ENCODE measurements around the gene ATXN3.
"Not testable (repeated sequence)": the region's sequence is repeated elsewhere in the genome, so short reads cannot be mapped to it uniquely, and the experiment has no call there.

ATXN3 gene

DNA sequence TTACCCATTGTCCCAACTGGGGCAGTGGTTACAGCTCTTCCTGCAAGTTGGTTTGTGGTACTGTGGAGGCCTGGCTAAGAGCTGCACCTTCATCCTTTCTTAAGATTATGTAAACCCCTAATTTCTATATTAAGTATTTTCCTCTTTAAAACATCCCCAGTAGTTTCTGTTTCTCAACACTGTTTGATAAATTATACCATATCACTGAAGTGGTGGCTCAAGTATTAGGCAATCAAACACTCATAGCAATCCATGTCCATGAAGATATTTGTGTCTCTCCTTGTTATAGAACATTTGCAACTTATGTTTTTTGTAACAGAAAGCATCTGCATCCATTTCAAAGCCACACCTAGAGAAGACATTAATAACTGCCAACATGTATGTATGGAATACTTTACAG lies 31.8 kb downstream of the ATXN3 start:
- no peak for DNase-seq (ENCODE audit: low read depth in 2 of 2)

DNA sequence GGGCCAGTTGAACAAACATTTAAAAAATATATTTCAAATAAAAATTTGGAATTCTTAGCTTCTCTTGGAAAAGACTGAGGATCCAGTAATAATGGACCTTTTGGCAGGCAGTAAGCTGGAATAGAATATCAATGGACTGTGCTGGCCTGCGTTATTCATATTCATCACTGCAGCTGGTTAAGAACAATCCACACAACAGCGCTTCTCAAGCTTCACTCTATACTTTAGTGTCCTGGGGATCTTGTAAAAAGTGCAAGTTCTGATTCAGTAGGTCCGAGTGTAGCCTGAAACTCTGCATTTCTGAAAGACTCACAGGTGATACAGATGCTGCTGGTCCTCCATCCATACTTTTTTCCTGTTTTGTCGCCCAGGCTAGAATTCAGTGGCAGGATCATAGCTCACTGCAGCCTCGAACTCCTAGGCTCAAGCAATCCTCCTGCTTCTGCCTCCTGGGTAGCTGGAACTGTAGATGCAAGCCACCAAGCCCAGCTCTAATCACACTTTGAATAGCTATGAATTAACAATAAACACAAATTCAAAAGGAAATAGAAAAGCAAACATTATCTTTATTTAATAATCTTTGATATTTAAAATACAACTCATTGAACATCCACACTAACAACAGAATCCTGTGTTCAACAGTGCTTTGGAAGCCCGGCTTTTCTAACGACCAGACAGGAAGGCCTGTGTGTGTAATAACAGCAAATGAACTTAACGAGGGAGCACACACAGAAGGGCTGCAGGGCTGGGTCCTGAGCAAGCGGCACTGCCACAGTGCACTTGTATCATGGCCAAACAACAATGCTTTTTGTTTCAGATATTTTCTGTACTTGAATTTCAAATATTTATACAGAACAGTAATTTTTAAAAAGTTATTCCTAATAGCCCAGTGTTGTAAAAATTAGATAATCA lies 48.1 kb downstream of the ATXN3 start:
- no peak for DNase-seq (ENCODE audit: low read depth in 2 of 2)

DNA sequence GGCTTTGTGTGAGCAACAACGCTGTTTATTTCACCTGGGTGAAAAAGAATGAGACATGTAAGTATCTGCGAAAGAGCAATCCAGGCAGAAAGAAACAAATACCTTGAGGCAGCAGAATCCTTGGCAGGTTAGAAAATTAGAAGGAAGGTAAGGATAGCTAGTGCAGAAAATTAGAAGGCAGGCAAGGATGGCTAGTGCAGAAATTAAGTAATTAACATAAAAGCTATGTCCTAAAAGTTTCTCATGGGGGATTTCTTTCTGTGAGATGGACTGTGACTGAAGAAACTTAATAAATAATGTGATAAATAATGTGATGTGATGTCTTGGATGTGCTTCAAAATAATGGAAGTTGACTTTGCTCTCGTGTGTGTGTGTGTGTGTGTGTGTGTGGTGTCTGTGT lies 56.6 kb downstream of the ATXN3 start:
- no peak for DNase-seq (ENCODE audit: low read depth in 2 of 2)

DNA sequence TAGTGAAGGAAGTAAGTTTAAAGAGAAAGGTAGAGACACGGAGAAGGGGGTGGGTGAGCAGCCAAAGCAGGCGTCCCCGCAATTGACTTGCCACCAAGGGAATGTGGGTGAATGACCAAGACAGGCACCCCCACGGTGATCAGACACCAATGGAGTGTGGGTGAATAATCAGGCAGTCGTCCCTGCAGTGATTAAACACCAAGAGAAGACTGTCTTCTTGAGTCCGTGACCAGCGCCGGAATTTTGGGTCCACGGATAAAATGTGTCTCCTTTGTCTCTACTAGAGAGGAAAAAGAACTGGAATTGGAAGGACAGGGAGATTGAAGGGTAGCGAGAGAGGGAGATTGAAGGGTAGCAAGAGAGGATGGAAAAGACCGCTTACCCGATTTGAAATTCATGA lies 57.2 kb downstream of the ATXN3 start:
- DNase-seq (ENCODE audit: low read depth in 2 of 2), result not testable (repeated sequence)

DNA sequence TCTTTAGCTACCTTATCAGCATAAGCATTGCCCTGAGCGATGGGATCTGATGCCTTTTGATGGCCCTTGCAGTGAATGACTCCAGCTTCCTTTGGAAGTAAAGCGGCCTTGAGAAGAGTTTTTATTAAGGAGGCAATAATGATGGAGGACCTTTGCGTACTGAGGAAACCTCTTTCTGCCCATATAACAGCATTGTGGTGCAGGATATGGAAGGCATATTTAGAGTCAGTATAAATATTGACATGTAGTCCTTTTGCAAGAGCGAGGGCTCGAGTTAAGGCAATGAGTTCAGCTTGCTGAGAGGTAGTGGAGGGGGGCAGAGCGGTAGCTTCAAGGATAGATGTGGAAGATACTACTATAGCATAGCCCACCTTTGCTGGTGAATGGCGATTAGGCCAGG lies 60.5 kb downstream of the ATXN3 start:
- DNase-seq (ENCODE audit: low read depth in 2 of 2), result not testable (repeated sequence)

DNA sequence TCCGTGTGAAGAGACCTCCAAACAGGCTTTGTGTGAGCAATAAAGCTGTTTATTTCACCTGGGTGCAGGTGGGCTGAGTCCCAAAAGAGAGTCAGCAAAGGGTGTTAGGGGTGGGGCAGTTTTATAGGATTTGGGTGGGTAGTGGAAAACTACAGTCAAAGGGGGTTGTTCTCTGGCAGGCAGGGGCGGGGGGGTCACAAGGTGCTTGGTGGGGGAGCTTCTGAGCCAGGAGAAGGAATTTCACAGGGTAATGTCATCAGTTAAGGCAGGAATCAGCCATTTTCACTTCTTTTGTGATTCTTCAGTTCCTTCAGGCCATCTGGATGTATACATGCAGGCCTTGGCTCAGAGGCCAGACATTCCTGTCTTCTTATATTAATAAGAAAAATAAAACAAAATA lies 64.6 kb downstream of the ATXN3 start:
- DNase-seq (ENCODE audit: low read depth in 2 of 2), result not testable (repeated sequence)

DNA sequence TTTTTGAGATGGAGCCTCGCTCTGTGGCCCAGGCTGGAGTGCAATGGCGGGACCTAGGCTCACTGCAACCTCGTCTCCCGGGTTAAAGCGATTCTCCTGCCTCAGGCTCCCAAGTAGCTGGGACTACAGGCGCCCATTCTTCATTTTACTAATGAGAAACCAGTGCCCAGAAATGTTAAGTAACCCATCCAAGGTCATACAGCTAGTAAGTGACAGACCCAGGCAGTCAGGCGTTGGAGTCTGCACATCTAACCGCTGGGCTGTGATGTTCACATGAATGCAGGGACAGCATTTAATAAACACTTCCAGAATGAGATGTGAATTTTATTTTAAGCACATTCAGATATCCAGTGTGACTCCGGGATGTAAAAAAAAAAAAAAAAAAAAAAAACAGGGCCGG lies 65.2 kb downstream of the ATXN3 start:
- DNase-seq (ENCODE audit: low read depth in 2 of 2), result no peak

DNA sequence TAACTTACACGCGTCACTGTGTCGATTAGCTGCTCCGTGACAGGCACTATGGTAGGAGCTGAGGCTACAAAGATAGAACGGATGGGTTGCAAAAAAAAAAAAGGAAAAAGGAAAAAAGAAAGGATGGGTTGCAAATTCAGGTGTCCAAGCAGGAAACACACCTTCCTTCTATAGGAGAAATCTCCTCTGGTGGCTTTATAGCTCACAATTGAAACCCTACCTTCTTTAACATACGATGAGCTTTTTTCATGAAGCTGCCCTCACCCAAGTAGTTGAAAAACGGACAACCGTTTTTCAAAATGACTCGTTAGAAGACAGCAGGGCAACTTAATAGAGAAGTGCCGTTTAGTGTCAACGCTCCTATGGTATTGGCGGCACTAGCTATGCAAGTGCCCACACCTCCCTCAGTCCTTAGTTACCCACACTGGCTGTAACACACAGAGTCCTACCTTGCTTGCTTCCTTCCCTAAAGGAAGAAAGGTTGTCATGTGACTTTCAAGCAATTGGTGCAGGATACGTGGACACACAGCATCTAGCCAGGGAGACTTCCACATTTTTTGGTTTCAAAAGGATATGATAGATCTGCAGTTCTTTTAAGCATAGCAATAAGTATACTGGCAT lies 65.8 kb downstream of the ATXN3 start:
- DNase-seq (ENCODE audit: low read depth in 2 of 2), result no peak

DNA sequence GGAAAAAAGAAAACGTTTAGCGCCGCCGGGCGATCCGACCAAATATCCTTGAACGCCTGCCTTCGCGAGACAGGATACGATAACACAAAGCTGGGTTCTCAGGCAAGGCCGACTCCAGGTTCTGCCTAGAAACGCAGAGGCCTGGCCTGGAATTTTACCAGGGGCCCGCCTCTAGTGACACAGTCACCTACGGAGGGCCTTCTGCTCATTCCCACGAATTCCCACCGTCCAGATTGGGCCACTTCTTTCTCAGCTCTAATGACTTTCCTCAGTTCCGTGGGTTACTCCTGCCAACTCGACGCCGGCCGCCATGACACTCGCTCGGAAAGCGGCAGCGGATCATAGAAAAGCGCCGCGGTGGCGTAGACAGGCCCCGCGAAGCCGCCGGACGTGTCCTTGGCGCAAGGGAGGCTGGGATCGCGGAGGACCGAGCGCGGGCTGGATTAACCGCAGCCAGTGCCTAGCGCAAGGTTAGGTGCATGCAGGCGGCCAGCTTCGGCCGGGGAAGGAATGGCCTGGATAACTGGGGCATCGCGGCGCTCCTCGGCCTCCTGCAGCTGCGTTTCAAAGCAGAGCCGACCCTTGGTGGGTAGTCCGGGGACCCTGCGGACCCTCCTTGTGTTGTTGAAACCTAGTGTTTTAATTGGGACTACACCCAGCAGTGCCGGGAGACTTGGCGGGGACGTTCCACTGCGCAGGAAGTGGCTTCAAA lies 66.5 kb downstream of the ATXN3 start, which contains the start of gene TRIP11:
Gene TRIP11, minus strand, starts transcription at position 341 of the 712 bp plus-strand sequence. CDS start 374 bp downstream, outside the sequence.
- peak; percentile 89 for DNase-seq (ENCODE audit: low read depth in 2 of 2)

DNA sequence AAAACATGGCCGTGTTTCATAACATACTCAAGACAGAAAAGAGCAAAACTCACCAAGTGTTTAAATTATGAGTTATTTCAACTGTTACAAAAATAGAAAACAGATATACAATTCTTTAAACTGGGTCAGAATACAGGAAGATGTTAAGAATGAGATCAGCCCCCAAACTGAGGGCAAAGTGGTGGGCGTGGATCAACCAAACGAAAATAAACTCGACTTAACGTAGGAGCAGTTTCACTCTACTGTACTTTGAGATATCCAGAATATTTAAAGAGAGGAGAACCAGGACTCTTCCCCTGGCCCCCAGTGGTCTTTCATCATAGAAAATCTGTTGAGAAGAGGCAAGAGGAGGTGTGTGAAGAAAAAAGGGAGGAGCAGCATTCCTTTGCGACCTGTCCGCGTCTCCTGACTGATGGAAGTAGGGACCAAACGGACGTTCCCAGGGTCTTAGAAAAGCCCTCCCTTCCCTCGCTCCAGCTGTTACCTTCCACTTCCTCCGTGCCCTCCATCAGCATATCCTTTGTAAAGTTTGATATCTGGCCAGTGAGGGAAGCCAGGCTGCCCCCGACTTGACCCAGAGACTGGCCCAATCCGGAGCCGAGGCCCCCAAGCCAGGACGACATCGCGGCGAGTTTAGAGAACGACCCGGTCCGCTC lies 67.2 kb downstream of the ATXN3 start:
- DNase-seq (ENCODE audit: low read depth in 2 of 2), result no peak

DNA sequence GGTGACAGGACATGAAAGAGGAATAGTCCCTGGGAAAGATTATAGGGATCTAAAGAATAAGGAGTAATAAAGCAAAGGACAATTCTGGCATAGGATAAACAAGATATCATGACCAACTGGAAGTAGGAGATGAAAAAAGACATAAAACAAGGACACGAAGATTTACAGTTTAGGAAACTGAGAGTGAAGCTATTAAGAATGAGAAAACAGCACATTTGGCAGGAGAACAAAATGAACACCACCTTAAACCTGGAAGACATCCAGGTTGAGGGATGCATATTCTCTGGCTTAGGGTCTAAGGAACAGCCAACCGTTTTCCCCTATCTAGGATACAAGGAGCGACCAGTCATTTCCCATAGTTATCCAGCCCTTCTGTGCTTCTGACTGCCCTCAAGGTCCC lies 68.4 kb downstream of the ATXN3 start:
- no peak for DNase-seq (ENCODE audit: low read depth in 2 of 2)

DNA sequence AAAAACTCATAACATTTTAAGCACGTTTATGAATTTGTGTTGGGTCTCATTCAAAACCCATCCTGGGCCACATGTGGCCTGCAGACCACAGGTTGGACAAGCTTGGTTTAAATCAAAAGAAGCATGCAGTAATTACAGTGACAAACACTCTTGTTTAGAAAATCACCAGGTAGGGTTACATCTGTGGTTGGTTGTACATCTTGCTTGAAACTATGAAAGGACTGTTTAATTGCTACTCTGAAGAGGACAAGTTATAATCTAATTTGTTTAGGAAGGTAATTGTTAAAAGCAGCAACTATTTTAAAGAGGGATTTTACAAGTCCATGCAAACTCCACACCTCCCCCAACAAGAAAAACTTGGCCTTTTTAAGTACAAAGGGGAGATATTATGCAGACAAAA lies 70.5 kb downstream of the ATXN3 start:
- no peak for DNase-seq (ENCODE audit: low read depth in 2 of 2)

DNA sequence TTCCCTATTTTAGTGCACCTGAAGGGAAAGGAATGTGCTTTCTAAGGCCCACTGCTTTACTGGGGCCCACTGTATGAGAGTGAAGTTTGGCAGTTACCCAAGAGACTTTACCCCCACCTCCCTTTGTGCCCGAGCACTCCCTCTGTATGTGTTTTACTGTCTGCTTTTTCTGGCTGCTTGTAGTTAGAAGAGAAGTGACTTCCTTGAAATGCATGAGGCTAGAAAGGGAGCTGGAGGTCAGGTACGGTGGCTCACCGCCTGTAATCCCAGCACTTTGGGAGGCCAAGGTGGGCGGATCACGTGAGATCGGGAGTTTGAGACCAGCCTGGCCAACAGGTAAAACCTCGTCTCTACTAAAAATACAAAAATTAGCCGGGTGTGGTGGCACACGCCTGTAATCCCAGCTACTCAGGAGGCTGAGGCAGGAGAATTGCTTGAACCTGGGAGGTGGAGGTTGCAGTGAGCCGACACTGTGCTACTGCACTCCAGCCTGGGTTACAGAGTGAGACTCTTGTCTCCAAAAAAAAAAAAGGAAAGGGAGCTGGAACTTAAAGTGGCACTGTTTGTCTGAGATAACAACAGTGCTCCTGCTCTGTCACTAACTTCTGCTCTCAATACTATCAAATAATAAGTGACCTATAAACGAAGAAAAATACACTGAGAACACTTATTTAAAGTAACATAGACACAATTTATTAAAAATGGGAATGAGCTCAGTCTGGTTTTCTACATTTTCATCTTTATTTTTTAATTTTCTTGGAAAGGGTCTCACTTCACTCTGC lies 72.3 kb downstream of the ATXN3 start:
- no peak for DNase-seq (ENCODE audit: low read depth in 2 of 2)

DNA sequence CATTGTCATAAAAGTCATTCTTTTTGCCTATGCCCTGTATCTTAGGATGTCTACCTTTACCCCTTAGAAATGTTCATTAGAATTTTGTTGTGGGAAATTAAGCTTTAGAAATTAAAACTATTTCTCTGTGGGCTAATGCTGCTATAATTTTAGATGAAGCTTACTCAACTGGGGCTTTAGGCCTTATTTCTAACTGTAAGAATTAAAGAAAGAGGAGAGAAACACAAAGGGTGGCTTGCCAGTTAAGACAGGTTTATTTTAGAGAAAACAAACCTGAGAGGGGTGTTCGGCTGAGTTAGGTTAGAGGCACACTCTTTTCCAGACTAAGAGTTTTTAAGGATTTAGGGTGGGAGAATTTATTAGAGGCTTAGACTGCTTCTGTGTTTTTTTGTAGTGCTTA lies 72.9 kb downstream of the ATXN3 start:
- no peak for DNase-seq (ENCODE audit: low read depth in 2 of 2)

DNA sequence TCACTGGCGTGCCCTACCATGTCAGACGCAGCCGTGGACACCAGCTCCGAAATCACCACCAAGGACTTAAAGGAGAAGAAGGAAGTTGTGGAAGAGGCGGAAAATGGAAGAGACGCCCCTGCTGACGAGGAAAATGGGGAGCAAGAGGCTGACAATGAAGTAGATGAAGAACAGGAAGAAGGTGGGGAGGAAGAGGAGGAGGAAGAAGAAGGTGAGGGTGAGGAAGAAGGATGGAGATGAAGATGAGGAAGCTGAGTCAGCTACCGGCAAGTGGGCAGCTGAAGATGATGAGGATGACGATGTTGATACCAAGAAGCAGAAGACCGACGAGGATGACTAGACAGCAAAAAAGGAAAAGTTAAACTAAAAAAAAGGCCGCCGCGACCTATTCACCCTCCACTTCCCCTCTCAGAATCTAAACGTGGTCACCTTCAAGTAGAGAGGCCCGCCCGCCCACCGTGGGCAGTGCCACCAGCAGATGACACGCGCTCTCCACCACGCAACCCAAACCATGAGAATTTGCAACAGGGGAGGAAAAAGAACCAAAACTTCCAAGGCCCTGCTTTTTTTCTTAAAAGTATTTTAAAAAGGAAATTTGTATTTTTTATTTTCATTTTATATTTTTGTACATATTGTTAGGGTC lies 79.7 kb downstream of the ATXN3 start:
- DNase-seq (ENCODE audit: low read depth in 2 of 2), result no peak

DNA sequence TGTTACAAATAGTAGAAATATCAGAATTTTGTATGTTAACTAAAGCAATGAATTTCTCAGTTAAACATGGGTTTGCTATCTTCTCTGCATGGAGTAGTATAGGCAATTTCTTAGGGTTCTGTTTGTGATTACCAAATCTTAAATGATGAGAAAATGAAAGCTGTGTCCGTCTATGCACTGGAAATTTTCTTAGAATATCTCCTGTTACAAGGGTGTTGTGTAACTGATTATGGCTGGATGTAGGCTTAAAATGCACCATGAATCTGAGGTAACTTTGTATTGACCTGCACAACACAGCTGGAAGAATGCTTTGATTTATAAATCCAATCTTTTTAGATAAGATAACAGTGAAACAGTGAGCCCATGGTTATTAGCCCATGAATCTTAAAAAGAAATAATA lies 84.3 kb downstream of the ATXN3 start:
- no peak for DNase-seq (ENCODE audit: low read depth in 2 of 2)

DNA sequence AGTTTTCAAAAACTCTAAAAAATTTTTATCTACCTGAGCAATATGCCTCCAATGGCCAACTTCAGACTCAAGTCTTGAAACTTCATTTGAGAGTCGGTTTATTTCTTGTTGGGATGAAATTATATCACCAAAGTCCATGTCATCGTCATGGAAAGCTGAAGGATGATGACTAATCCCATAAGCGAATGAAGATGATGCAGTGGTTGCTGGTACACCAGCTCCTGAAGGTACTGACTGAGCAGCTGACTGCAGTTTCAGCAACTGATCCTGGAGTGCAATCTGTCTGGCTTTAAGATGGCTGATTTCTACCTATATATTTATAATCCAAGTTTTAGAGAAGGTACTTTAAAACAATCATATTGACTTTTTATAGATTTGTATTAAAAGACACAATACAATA lies 84.9 kb downstream of the ATXN3 start:
- DNase-seq (ENCODE audit: low read depth in 2 of 2), result no peak

DNA sequence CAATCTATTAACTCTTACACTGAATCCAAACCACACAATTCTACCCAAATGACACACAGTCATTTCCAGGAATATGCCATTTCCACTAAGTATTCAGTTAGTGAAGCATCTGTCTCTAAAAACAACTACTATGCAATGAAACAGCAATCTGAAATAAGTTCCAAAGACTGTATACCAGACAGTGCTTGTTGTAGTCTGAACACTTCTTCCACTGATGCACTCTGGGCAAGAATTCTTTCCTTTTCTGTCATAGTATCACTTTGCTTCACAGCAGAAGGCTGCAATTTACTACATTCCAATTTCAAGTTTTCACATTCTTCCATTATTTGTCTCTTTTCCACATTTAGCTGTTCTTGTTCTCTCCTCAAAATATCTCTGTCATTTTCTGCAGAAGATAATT lies 92.3 kb downstream of the ATXN3 start:
- no peak for DNase-seq (ENCODE audit: low read depth in 2 of 2)

DNA sequence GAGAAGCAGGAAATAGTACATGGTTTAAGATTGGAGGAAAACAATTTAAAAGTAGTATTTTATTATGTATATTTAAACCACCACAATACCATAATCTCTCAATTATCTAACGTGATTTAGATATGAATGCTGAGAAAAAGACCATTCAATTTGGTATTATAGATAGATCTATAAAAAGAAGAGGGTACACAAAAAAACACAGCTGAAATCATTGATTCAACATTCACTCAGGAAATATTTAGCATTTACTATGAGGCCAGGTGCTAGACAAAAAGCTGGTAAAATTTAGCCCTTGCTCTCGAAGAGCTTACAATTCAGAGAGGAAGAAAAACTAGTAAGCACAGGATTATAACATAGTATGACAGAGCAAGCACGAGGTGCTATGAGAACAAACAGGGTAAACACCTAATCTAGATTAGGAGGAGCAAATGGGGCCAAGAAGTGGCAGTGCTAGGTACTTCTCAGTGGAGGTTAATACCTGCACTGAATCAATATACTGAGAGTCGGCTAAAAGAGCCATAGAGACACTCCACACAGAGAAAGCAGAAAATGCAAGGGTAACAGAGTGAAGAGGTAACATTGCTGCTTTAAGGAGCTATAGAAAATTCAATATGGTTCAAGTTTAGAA lies 94.1 kb downstream of the ATXN3 start:
- DNase-seq (ENCODE audit: low read depth in 2 of 2), result no peak

DNA sequence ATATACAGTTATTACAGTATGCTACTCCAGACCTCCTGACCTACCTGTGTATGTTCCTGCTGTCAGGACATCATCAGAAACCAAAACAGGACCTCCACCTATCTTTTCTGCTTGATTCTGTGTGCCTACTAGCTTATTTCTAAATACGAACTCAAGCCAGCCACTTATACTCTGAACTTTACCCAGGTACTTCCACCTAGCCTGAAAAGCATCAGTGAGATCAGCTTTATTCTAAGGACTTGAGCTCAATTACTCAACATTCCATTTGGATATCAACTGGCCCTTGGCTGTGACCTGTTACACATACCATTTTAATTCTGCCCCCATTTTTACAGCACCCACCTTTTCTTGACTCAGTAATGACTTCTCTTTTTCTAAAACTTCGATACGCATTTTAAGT lies 95.7 kb downstream of the ATXN3 start:
- no peak for DNase-seq (ENCODE audit: low read depth in 2 of 2)

All from stimulated activated CD8-positive, alpha-beta memory T cell treated with anti-CD3 and anti-CD28 coated beads, Interleukin-15, amount 100 ng/mL, for 4 hours (primary cell).